Measurements from ENCODE around the gene THAP12. TPM values are rescaled to one million over a fixed set of nuclear protein-coding genes. Genes with fewer than 3 reads are reported as not detected.
A peak's percentile ranks its signal among the peaks of the same experiment; 100 is the strongest.

Gene THAP12
- total and polyA plus RNA-seq, 2 donors (not counting 1 experiment from before 2014, with no cell fraction given): 39.5 to 57.9 TPM

- Histone ChIP-seq H3K9ac (ENCODE audit: insufficient read depth, low read length) (no peak overlapping the region), H3K4me3 (replicated peaks in 1 of 4; ENCODE audit: control extremely low read depth in 1 of 4, insufficient read depth in 1 of 4, low read depth in 3 of 4, low read length in 4 of 4) (no peak overlapping the region), H3K27me3 (ENCODE audit: control insufficient read depth, insufficient read depth, low read length) (peaks cover 9% of the 10 kb centered on the region), H3K79me2 (ENCODE audit: control insufficient read depth, insufficient read depth, low read length) (no peaks in the 10 kb centered on the region), H3K27ac (ENCODE audit: insufficient read depth, low read length) (no peak overlapping the region), H3K36me3 (ENCODE audit: control insufficient read depth, insufficient read depth, low read length) (no peaks in the 10 kb centered on the region), H2AFZ (ENCODE audit: low read length) (no peak overlapping the region), H3K4me1 (ENCODE audit: control insufficient read depth, extremely low read depth, insufficient read depth, low read length) (no peaks in the 10 kb centered on the region), H3K4me2 (ENCODE audit: extremely low read depth, insufficient read depth, low read length) (no peak overlapping the region), H4K20me1 (ENCODE audit: control insufficient read depth, extremely low read depth, insufficient read depth, low read length) (no peaks in the 10 kb centered on the region), H3K9me3 (ENCODE audit: control insufficient read depth, insufficient read depth, low read depth, low read length) (no peaks in the 10 kb centered on the region)
- TF ChIP-seq EZH2 (IDR thresholded peaks at IDR 0.05; ENCODE audit: low read length, missing control alignments) (no peak), CTCF (conservative IDR thresholded peaks at IDR 0.05 in 1 of 2, IDR thresholded peaks at IDR 0.05 in 1 of 2; ENCODE audit: low read depth in 1 of 2, low read length in 2 of 2) (no peak)
- DNase-seq (ENCODE audit: low read depth in 2 of 2): no peak
Observed at GRCh38 chr11:76316726-76317125, 64.2 kb downstream of the THAP12 start.

- Histone ChIP-seq H3K79me2 (ENCODE audit: control insufficient read depth, insufficient read depth, low read length) (no peaks in the 10 kb centered on the region), H3K9me3 (ENCODE audit: control insufficient read depth, insufficient read depth, low read depth, low read length) (no peaks in the 10 kb centered on the region), H3K4me3 (replicated peaks in 1 of 4; ENCODE audit: control extremely low read depth in 1 of 4, insufficient read depth in 1 of 4, low read depth in 3 of 4, low read length in 4 of 4) (no peak overlapping the region), H3K4me2 (ENCODE audit: extremely low read depth, insufficient read depth, low read length) (no peak overlapping the region), H3K4me1 (ENCODE audit: control insufficient read depth, extremely low read depth, insufficient read depth, low read length) (no peaks in the 10 kb centered on the region), H2AFZ (ENCODE audit: low read length) (no peak overlapping the region), H4K20me1 (ENCODE audit: control insufficient read depth, extremely low read depth, insufficient read depth, low read length) (no peaks in the 10 kb centered on the region), H3K36me3 (ENCODE audit: control insufficient read depth, insufficient read depth, low read length) (no peaks in the 10 kb centered on the region), H3K27ac (ENCODE audit: insufficient read depth, low read length) (no peak overlapping the region), H3K9ac (ENCODE audit: insufficient read depth, low read length) (no peak overlapping the region), H3K27me3 (ENCODE audit: control insufficient read depth, insufficient read depth, low read length) (peaks cover 6% of the 10 kb centered on the region)
- DNase-seq (ENCODE audit: low read depth in 2 of 2): no peak
- TF ChIP-seq EZH2 (IDR thresholded peaks at IDR 0.05; ENCODE audit: low read length, missing control alignments) (no peak), CTCF (conservative IDR thresholded peaks at IDR 0.05 in 1 of 2, IDR thresholded peaks at IDR 0.05 in 1 of 2; ENCODE audit: low read depth in 1 of 2, low read length in 2 of 2) (no peak)
Observed at GRCh38 chr11:76315182-76315853, 65.6 kb downstream of the THAP12 start.

- Histone ChIP-seq H3K79me2 (ENCODE audit: control insufficient read depth, insufficient read depth, low read length) (no peaks in the 10 kb centered on the region), H3K4me3 (replicated peaks in 1 of 4; ENCODE audit: control extremely low read depth in 1 of 4, insufficient read depth in 1 of 4, low read depth in 3 of 4, low read length in 4 of 4) (no peak overlapping the region), H2AFZ (ENCODE audit: low read length) (no peak overlapping the region), H3K9me3 (ENCODE audit: control insufficient read depth, insufficient read depth, low read depth, low read length) (no peaks in the 10 kb centered on the region), H3K4me1 (ENCODE audit: control insufficient read depth, extremely low read depth, insufficient read depth, low read length) (no peaks in the 10 kb centered on the region), H3K4me2 (ENCODE audit: extremely low read depth, insufficient read depth, low read length) (no peak overlapping the region), H3K9ac (ENCODE audit: insufficient read depth, low read length) (no peak overlapping the region), H4K20me1 (ENCODE audit: control insufficient read depth, extremely low read depth, insufficient read depth, low read length) (no peaks in the 10 kb centered on the region), H3K27me3 (ENCODE audit: control insufficient read depth, insufficient read depth, low read length) (peaks cover under 1% of the 10 kb centered on the region), H3K36me3 (ENCODE audit: control insufficient read depth, insufficient read depth, low read length) (no peaks in the 10 kb centered on the region), H3K27ac (ENCODE audit: insufficient read depth, low read length) (no peak overlapping the region)
- DNase-seq (ENCODE audit: low read depth in 2 of 2): peak; percentile 8 to 72
- TF ChIP-seq CTCF (conservative IDR thresholded peaks at IDR 0.05 in 1 of 2, IDR thresholded peaks at IDR 0.05 in 1 of 2; ENCODE audit: low read depth in 1 of 2, low read length in 2 of 2) (no peak), EZH2 (IDR thresholded peaks at IDR 0.05; ENCODE audit: low read length, missing control alignments) (no peak)
Observed at GRCh38 chr11:76314741-76315090, 66.2 kb downstream of the THAP12 start.

Measured in fibroblast of lung (primary cell).